Aorta (tissue), 5 donors: ENCODE results near the gene PIM1. TPM values are rescaled to one million over a fixed set of nuclear protein-coding genes. Genes with fewer than 3 reads are reported as not detected.
A peak's percentile ranks its signal among the peaks of the same experiment; 100 is the strongest.

Experiments used
- ATAC-seq: fragments of 200-7000 bp; cut with Tn5 transposase; one replicate; pipeline ENCODE4 v1.9.1; 2022; ENCODE audit warnings: moderate library complexity; ENCODE audit not compliant: low FRiP score
- DNase-seq, 2 donors: peaks; one replicate each; pipeline ENCODE4 v3.0.0-alpha.2; 2020
- H3K27ac ChIP-seq, 2 donors: one replicate each; pipeline ENCODE4 v1.5.1; 2013; ENCODE audit warnings: low read length in 2 of 2, mild to moderate bottlenecking in 2 of 2, moderate library complexity in 2 of 2, control low read depth in 1 of 2, inconsistent platforms in 1 of 2, low read depth in 1 of 2
- H3K27me3 ChIP-seq, 2 donors: one replicate each; pipeline ENCODE4 v1.6.1; 2013; ENCODE audit warnings: control low read depth in 1 of 2, low read length in 1 of 2, mild to moderate bottlenecking in 1 of 2, moderate library complexity in 1 of 2; ENCODE audit not compliant: insufficient read depth in 2 of 2, control insufficient read depth in 1 of 2
- H3K36me3 ChIP-seq, 2 donors: one replicate each; pipeline ENCODE4 v1.6.1; 2013; ENCODE audit warnings: control low read depth in 1 of 2, low read length in 1 of 2, mild to moderate bottlenecking in 1 of 2; ENCODE audit not compliant: insufficient read depth in 2 of 2, control insufficient read depth in 1 of 2
- H3K4me1 ChIP-seq, 2 donors: one replicate each; pipeline ENCODE4 v1.6.1; 2013; ENCODE audit warnings: low read length in 2 of 2, control low read depth in 1 of 2, mild to moderate bottlenecking in 1 of 2, moderate library complexity in 1 of 2; ENCODE audit not compliant: insufficient read depth in 2 of 2, control insufficient read depth in 1 of 2
- H3K4me3 ChIP-seq, 2 donors: one replicate each; pipeline ENCODE4 v1.5.1; 2013; ENCODE audit warnings: low read length in 2 of 2, control low read depth in 1 of 2, mild to moderate bottlenecking in 1 of 2
- H3K9me3 ChIP-seq: one replicate; pipeline ENCODE4 v1.6.1; 2013; ENCODE audit warnings: mild to moderate bottlenecking, low read length; ENCODE audit not compliant: control insufficient read depth
- WGBS, 2 donors: extraction: QIAGEN DNeasy Blood & Tissue Kit; methylation state at CpG; one replicate each; pipeline ENCODE4 v1.1.7; 2013; 5-methylcytosine and 5-hydroxymethylcytosine counted together
- intact Hi-C, 2 donors: fragments of 100-400 bp; cut with DNase I; formaldehyde crosslinking; loops; one replicate each; pipeline versions ENCODE4 v1.14.2 to v1.15.0; 2022
- polyA plus RNA-seq, 2 donors: library from polyadenylated mRNA; stranded (reverse); fragments of 200-250 nt; gene quantifications; one replicate each; pipeline ENCODE4 v1.2.3, GENCODE V29; 2013
- total RNA-seq, 2 donors: library from RNA; stranded (reverse); fragmentation: NEBNext Ultra II Directional; extraction: Animal tissue kit (Norgen Biotek cat#: 25700); gene quantifications; one replicate each; pipeline ENCODE4 v1.2.1, GENCODE V29; 2021
- donor health status: healthy with polysubstance abuse.
- donor health status: Bipolar disorder and iron deficiency.
- donor health status: DM: no; HTN: no; CAD: no.
- donor health status: DM: no; HTN: no; CAD: no.
- donor health status: DM: yes; HTN: yes; CAD: no.

Gene PIM1
- total and polyA plus RNA-seq, 4 donors: 17.2 to 54.2 (median 33.7) TPM

DNA sequence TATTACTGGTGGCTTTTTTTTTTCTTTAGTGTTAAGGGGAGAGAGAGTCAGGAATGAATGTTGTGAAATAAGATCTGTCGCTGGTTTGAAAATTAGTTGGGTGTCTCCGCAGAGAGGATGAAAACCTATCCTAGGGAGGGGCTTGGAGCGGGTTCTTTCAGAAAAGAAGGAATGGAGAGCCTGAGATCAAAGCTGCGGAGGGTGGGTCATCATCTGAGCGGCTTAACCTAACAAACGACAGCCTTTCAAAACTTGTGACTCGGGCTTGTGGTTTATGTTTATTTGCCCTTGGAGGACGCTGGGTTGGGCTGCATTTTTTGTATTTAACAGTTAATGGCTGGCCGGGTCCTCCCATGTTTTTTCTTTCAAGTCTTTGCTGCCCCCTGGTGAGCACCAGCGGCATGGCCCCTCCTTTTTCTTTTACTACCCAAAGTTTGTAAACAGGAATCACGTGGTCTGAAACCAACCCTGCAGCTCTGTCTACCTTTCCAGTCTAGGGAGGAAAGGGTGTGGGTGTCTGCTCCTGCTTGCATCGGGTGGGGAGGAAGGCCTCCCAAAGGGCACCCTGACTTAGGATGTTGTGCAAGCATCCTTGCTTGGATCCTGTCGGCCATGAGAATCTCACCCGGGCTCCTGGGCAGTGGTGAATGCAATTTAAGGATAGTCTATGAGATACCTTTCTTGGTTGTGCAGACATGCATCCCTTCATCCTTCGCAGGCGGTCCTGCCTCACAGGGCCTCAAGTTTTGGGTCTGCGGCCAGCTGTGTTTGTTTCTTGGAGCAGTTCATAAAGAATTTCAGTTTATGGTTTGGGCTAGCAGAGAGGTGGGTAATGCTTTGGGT lies 2.2 kb downstream of the PIM1 start:
- Histone ChIP-seq H3K36me3 (peaks cover 5% of the 10 kb centered on the region in 2 donors), H3K9me3 (no peaks in the 10 kb centered on the region), H3K4me3 (peak overlapping the region; percentile 14 to 99), H3K27me3 (no peaks in the 10 kb centered on the region), H3K27ac (peak overlapping the region; percentile 31 to 66), H3K4me1 (peaks cover 0 to 4% of the 10 kb centered on the region in 2 donors)
- ATAC-seq (peak; percentile 53), DNase-seq (peak; percentile 90)
- WGBS, 2 donors: 12 to 13% methylated on average over 17 of the region's 17 CpGs
- intact Hi-C loops: loop anchor here (1.0 to 5.0 kb wide), 6 partner anchors 38 to 121 kb away; no protein-coding TSS in a partner anchor

DNA sequence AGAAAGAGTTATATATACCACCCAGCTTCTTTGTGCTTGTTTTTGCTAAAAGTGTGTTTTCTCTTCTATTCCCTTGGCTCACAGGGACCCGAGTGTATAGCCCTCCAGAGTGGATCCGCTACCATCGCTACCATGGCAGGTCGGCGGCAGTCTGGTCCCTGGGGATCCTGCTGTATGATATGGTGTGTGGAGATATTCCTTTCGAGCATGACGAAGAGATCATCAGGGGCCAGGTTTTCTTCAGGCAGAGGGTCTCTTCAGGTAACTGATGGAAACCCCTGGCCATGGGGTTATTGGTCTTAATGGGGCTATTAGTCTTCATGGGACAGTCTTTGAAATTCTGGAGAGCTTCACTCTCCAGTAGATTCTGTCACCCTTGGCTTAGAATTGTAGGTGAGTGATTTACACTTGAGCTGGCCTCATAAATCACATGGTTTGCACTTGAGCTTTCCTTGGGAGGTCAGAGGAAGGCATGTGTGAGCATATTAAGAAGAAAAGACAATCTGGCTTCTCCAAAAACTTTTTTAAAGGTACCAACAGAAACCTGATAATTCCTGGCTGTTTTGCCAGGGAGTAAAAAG lies 3.0 kb downstream of the PIM1 start:
- Histone ChIP-seq H3K27me3 (no peaks in the 10 kb centered on the region), H3K27ac (no peak overlapping the region), H3K4me1 (peaks cover 0 to 4% of the 10 kb centered on the region in 2 donors), H3K36me3 (peaks cover 5% of the 10 kb centered on the region in 2 donors), H3K9me3 (no peaks in the 10 kb centered on the region), H3K4me3 (peak overlapping the region in 1 of 2 donors; percentile 0)
- no peak for ATAC-seq
- DNase-seq: no peak
- WGBS, 2 donors: 75 to 78% methylated on average over 7 of the region's 7 CpGs
- intact Hi-C loops: loop anchor here (1.0 to 5.0 kb wide), 5 partner anchors 37 to 122 kb away; no protein-coding TSS in a partner anchor

DNA sequence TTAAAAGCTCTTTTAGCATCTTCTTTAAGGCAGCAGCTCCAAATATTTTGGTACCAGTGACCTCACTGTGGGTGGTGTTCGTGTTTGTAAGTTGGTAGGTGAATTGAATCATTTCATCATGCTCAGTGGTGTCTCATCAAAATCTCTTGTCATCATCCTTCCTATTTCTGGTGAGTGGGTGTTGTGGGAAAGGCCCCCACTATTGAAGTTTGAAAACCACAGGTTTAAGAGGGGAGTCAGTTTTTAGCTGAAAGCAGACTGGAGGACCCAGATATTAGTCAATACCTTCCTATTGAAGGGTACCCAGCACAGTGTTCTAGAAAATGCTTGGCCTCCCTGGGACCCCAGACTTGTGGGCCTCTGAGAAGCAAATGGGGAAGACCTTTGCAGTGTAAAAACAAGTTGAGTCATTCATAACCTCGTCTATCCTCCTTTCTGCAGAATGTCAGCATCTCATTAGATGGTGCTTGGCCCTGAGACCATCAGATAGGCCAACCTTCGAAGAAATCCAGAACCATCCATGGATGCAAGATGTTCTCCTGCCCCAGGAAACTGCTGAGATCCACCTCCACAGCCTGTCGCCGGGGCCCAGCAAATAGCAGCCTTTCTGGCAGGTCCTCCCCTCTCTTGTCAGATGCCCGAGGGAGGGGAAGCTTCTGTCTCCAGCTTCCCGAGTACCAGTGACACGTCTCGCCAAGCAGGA lies 3.7 kb downstream of the PIM1 start:
- ATAC-seq: no peak
- H3K4me3 ChIP-seq: no peak overlapping the region
- no peak for DNase-seq

DNA sequence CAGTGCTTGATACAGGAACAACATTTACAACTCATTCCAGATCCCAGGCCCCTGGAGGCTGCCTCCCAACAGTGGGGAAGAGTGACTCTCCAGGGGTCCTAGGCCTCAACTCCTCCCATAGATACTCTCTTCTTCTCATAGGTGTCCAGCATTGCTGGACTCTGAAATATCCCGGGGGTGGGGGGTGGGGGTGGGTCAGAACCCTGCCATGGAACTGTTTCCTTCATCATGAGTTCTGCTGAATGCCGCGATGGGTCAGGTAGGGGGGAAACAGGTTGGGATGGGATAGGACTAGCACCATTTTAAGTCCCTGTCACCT lies 4.2 kb downstream of the PIM1 start:
- Histone ChIP-seq H3K9me3 (no peaks in the 10 kb centered on the region), H3K4me3 (no peak overlapping the region), H3K27ac (no peak overlapping the region), H3K4me1 (no peaks in the 10 kb centered on the region), H3K36me3 (peaks cover 5% of the 10 kb centered on the region in 2 donors), H3K27me3 (no peaks in the 10 kb centered on the region)
- no peak for DNase-seq
- ATAC-seq: no peak
- intact Hi-C loops: loop anchor here in 1 of 2 donors (5.0 kb wide), 1 partner anchor 42 kb away; no protein-coding TSS in a partner anchor
- WGBS, 2 donors: 85 to 88% methylated on average over 3 of the region's 3 CpGs

More for the DNA sequence above, 3.7 kb downstream of the PIM1 start:
- Histone ChIP-seq H3K36me3 (peaks cover 5% of the 10 kb centered on the region in 2 donors), H3K4me1 (no peaks in the 10 kb centered on the region), H3K27ac (no peak overlapping the region), H3K9me3 (no peaks in the 10 kb centered on the region), H3K27me3 (no peaks in the 10 kb centered on the region)
- 51 to 57% methylated on average over 9 of the region's 9 CpGs for WGBS, 2 donors
- intact Hi-C loops: loop anchor here in 1 of 2 donors (2.0 to 5.0 kb wide), 2 partner anchors 41 to 123 kb away; no protein-coding TSS in a partner anchor

DNA sequence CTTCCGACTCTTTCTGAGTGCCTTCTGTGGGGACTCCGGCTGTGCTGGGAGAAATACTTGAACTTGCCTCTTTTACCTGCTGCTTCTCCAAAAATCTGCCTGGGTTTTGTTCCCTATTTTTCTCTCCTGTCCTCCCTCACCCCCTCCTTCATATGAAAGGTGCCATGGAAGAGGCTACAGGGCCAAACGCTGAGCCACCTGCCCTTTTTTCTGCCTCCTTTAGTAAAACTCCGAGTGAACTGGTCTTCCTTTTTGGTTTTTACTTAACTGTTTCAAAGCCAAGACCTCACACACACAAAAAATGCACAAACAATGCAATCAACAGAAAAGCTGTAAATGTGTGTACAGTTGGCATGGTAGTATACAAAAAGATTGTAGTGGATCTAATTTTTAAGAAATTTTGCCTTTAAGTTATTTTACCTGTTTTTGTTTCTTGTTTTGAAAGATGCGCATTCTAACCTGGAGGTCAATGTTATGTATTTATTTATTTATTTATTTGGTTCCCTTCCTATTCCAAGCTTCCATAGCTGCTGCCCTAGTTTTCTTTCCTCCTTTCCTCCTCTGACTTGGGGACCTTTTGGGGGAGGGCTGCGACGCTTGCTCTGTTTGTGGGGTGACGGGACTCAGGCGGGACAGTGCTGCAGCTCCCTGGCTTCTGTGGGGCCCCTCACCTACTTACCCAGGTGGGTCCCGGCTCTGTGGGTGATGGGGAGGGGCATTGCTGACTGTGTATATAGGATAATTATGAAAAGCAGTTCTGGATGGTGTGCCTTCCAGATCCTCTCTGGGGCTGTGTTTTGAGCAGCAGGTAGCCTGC lies 4.8 kb downstream of the PIM1 start:
- no peaks in the 10 kb centered on the region for H3K27me3 ChIP-seq
- intact Hi-C loops: loop anchor here in 1 of 2 donors (5.0 kb wide), 1 partner anchor 42 kb away; no protein-coding TSS in a partner anchor
- 78 to 80% methylated on average over 10 of the region's 10 CpGs for WGBS, 2 donors
- H3K4me3 ChIP-seq: no peak overlapping the region
- ATAC-seq: no peak
- no peak for DNase-seq
- peaks cover 5% of the 10 kb centered on the region in 2 donors for H3K36me3 ChIP-seq
- H3K27ac ChIP-seq: no peak overlapping the region
- H3K9me3 ChIP-seq: no peaks in the 10 kb centered on the region
- H3K4me1 ChIP-seq: no peaks in the 10 kb centered on the region

DNA sequence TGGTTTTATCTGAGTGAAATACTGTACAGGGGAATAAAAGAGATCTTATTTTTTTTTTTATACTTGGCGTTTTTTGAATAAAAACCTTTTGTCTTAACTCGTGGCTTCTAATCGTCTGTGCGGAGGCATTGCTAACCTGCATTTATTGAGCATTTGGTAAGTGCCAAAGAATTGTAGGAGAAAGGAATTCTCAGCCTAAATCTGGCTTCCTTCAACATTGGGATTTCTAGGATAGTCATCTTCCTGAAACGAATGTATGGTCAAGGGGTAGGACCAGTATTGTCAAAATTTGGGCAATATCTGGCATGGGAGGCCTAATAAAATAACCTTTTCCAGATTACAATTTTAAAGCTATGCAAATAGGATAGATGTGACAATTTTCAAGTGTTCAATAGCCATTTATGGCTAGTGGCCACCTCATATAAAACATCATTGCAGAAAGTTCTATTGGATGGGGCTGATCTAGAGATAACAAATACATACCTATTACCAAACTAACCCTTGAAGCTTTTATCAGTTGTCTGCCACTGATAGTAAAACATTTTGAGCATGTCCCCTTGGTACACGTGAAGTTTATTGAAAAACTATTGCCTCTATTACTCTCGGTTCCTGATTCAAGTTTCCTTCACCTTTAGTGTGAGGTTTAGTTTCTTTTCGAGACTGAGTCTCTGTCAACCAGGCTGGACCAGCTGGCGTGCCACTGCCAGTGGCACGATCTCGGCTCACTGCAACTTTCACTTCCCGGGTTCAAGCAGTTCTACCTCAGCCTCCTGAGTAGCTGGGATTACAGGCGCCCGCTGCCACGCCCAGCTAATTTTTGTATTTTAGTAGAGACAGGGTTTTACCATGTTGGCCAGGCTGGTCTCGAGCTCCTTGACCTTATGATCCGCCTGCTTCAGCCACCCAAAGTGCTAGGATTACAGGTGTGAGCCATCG lies 5.6 kb downstream of the PIM1 start:
- Histone ChIP-seq H3K4me3 (no peak overlapping the region), H3K4me1 (no peaks in the 10 kb centered on the region), H3K9me3 (no peaks in the 10 kb centered on the region), H3K36me3 (peaks cover 5% of the 10 kb centered on the region in 2 donors), H3K27ac (no peak overlapping the region), H3K27me3 (no peaks in the 10 kb centered on the region)
- intact Hi-C loops: no loop called here
- WGBS, 2 donors: 84 to 85% methylated on average over 18 of the region's 18 CpGs
- DNase-seq: no peak
- no peak for ATAC-seq

DNA sequence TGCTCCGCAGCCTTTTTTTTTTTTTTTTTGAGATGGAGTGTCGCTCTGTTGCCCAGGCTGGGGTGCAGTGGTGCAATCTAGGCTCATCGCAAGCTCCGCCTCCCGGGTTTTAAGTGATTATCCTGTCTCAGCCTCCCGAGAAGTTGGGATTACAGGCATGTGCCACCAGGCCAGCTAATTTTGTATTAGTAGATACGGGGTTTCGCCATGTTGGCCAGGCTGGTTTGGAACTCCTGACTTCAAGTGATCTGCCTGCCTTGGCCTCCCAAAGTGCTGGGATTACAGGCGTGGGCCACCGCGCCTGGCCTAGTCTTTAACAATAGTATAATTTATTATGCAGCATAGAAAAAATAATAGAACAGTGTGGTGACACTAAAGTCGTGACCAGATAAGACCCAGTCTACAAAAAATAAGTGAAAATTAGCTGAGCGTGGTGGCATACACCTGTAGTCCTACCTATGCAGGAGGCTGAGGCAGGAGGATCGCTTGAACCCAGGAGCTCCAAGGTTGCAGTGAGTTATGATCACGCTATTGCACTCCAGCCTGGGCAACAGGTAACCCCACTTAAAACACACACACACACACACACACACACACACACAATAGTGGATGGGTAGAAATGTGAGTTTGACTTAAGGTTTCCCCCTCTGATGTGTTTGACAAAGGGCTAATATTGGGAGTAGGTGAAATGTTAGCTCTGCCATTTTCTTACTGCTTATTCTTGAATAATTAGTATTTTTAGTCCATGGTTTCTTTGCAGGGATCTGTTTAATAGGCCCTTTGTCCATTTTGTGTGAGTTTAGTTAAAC lies 6.5 kb downstream of the PIM1 start:
- no peaks in the 10 kb centered on the region for H3K27me3 ChIP-seq
- no peak overlapping the region for H3K4me3 ChIP-seq
- H3K36me3 ChIP-seq: peaks cover 5% of the 10 kb centered on the region in 2 donors
- WGBS, 2 donors: 94 to 96% methylated on average over 15 of the region's 15 CpGs
- no peaks in the 10 kb centered on the region for H3K4me1 ChIP-seq
- DNase-seq: no peak
- H3K27ac ChIP-seq: no peak overlapping the region
- intact Hi-C loops: no loop called here
- no peaks in the 10 kb centered on the region for H3K9me3 ChIP-seq
- ATAC-seq: no peak
